ENCODE data around the gene ESR2. TPM values are rescaled to one million over a fixed set of nuclear protein-coding genes. Genes with fewer than 3 reads are reported as not detected.

ESR2 gene
- total RNA-seq, 4 donors from 2014 or later = 0.14 to 1.4 TPM; not detected in 2

DNA sequence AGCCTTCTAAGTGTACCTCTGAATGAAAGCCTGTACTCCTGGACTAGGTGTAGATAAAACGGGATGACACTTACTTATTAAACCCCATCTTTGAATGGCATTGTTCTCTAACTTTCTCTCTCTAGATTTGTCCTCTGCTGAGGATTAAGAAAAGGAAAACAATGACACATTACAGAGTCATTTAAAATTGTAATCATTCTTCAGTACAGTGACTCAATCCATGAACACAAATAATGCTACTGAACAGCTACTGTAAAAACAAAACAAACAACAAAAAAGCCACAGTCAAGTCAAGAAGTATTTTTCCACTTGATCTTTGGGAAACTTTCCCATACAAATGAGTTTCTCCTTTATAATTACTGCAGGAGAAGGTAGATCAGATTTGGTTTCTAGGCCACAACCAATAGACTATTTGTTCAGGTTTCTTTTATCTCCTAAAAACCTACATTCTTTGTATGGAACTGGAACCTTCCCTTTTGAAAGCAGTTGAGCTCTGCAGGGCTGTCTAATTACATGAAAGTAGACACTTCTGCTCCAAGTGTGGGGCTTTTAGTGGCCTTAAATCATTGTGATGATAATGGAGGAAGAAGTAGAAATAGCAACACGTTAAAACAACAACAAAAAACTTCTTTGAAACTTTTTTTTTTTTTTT lies 219.1 kb downstream of the ESR2 start:
- no peaks in the 10 kb centered on the region for H3K4me1 ChIP-seq
- no peaks in the 10 kb centered on the region for H3K27me3 ChIP-seq
- no peak for DNase-seq
- H3K36me3 ChIP-seq = peaks cover 0 to 35% (median 6%) of the 10 kb centered on the region in 4 donors
- in situ Hi-C loops (cut with MboI; ENCODE audit: low pct_ligation_motif_present in 1 of 4, low pct_unique_long_range_greater_than_20kb in 1 of 4, low sequenced_read_pairs in 3 of 4) (no loop called here), intact Hi-C loops (cut with DNase I; ENCODE audit: low total_unique reads) (no loop called here)
- no peaks in the 10 kb centered on the region for H3K9me3 ChIP-seq
- TF ChIP-seq POLR2A (IDR thresholded peaks at IDR 0.05) = no peak
- H3K4me3 ChIP-seq = no peak overlapping the region
- H3K27ac ChIP-seq = no peak overlapping the region
- 79 to 82% methylated on average over 2 of the region's 2 CpGs for WGBS, 2 donors (ENCODE audit: low coverage in 1 of 2)

GRCh38 chr14:64069634-64070359 lies 224.4 kb downstream of the ESR2 start:
- no peak overlapping the region for H3K4me3 ChIP-seq
- TF ChIP-seq POLR2A (IDR thresholded peaks at IDR 0.05) = no peak
- no peak for TF ChIP-seq POLR2AphosphoS5 (IDR thresholded peaks at IDR 0.05)
- TF ChIP-seq EP300 (IDR thresholded peaks at IDR 0.05; ENCODE audit: low read depth) = no peak
- TF ChIP-seq CTCF (IDR thresholded peaks at IDR 0.05) = no peak
- intact Hi-C loops (cut with DNase I; ENCODE audit: low total_unique reads) (no loop called here), in situ Hi-C loops (cut with MboI; ENCODE audit: low pct_ligation_motif_present in 1 of 4, low pct_unique_long_range_greater_than_20kb in 1 of 4, low sequenced_read_pairs in 3 of 4) (no loop called here)
- no peaks in the 10 kb centered on the region for H3K27me3 ChIP-seq
- H3K4me1 ChIP-seq = no peaks in the 10 kb centered on the region
- no peak for DNase-seq
- no peaks in the 10 kb centered on the region for H3K9me3 ChIP-seq
- no peak overlapping the region for H3K27ac ChIP-seq
- H3K36me3 ChIP-seq = peaks cover 0 to 20% (median 9%) of the 10 kb centered on the region in 4 donors
- 77 to 100% methylated on average over 1 to 5 of the region's 5 CpGs for WGBS, 2 donors (ENCODE audit: low coverage in 1 of 2)

DNA sequence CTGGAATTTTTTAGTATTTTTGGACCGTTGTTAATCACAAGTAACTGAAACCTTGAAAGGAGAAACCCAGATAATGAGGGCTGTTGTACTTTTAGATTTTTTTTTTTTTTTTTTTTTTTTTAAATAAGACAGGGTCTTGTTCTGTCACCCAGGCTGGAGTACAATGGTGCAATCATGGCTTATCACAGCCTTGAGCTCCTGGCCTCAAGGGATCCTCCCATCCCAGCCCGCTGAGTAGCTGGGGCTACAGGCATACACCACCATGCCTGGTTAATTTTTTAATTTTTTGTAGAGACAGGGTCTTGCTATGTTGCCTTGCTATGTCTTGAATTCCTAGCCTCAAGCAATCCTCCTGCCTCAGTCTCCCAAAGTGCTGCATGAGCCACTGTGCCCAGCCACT lies 229.7 kb downstream of the ESR2 start:
- intact Hi-C loops (cut with DNase I; ENCODE audit: low total_unique reads) = no loop called here
- WGBS, 2 donors (ENCODE audit: low coverage in 1 of 2) = 99 to 100% methylated on average over 1 to 2 of the region's 2 CpGs

GRCh38 chr14:64062381-64063115 lies 231.6 kb downstream of the ESR2 start:
- Histone ChIP-seq H3K27ac (no peak overlapping the region), H3K36me3 (peaks cover 0 to 12% (median 4%) of the 10 kb centered on the region in 4 donors), H3K4me3 (no peak overlapping the region), H3K4me1 (peaks cover 0 to 3% (median 0%) of the 10 kb centered on the region in 4 donors), H3K9me3 (no peaks in the 10 kb centered on the region), H3K27me3 (no peaks in the 10 kb centered on the region)
- 81 to 89% methylated on average over 7 of the region's 7 CpGs for WGBS, 2 donors (ENCODE audit: low coverage in 1 of 2)
- in situ Hi-C loops (cut with MboI; ENCODE audit: low pct_ligation_motif_present in 1 of 4, low pct_unique_long_range_greater_than_20kb in 1 of 4, low sequenced_read_pairs in 3 of 4) = no loop called here
- no peak for TF ChIP-seq POLR2AphosphoS5 (IDR thresholded peaks at IDR 0.05)
- no peak for TF ChIP-seq POLR2A (IDR thresholded peaks at IDR 0.05)
- TF ChIP-seq EP300 (IDR thresholded peaks at IDR 0.05; ENCODE audit: low read depth) = no peak
- TF ChIP-seq CTCF (IDR thresholded peaks at IDR 0.05) = no peak
- no peak for DNase-seq
- intact Hi-C loops (cut with DNase I; ENCODE audit: low total_unique reads) = no loop called here

More for the DNA sequence above, 229.7 kb downstream of the ESR2 start:
- Histone ChIP-seq H3K4me3 (no peak overlapping the region), H3K36me3 (peaks cover 0 to 13% (median 6%) of the 10 kb centered on the region in 4 donors), H3K27me3 (no peaks in the 10 kb centered on the region), H3K9me3 (no peaks in the 10 kb centered on the region), H3K4me1 (peaks cover 0 to 3% (median 0%) of the 10 kb centered on the region in 4 donors), H3K27ac (no peak overlapping the region)
- DNase-seq = no peak
- no peak for TF ChIP-seq POLR2AphosphoS5 (IDR thresholded peaks at IDR 0.05)
- no peak for TF ChIP-seq CTCF (IDR thresholded peaks at IDR 0.05)
- no peak for TF ChIP-seq EP300 (IDR thresholded peaks at IDR 0.05; ENCODE audit: low read depth)
- TF ChIP-seq POLR2A (IDR thresholded peaks at IDR 0.05) = no peak
- in situ Hi-C loops (cut with MboI; ENCODE audit: low pct_ligation_motif_present in 1 of 4, low pct_unique_long_range_greater_than_20kb in 1 of 4, low sequenced_read_pairs in 3 of 4) = no loop called here

Data from transverse colon (tissue), 4 donors.